ENCODE data around the gene LSAMP. TPM values are rescaled to one million over a fixed set of nuclear protein-coding genes. Genes with fewer than 3 reads are reported as not detected.

Gene LSAMP
- total RNA-seq, 1 donor from 2014 or later: 64.9 TPM

DNA sequence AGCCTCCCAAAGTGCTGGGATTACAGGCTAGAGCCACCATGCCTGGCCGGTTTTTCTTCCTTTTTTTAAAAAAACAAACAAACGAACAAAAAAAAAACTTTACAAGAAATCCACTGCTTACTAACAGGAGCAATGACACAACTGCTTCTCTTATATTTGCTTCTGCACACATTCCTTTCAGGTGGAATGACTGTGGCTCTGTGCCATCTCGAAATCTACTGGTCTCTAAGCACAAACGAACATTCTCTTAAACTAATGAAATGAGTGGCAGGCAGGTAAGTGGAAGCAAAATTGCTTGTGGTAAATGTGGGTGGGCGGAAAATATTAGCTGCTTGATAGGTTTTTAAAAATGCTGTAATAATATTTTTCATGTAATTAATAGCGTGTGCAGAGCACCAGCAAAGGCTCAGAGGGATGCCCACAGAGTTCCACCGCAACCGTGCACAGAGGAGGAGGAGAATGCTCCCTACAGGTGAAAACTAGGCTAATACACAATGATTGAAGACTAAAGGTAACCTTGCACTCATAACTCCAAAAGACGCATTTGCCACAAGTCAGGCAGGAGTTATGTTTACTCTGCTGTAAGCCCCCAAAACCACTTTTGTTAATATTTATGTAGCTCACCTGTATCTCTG is 77.4 kb downstream of the LSAMP start:
- Mint-ChIP-seq H3K27me3 (peaks cover 4% of the 10 kb centered on the region), H3K4me1 (ENCODE audit: unreplicated experiment) (peaks cover 10% of the 10 kb centered on the region), H3K9me3 (no peaks in the 10 kb centered on the region), H3K4me3 (no peak overlapping the region), H3K36me3 (peaks cover 18% of the 10 kb centered on the region), H3K27ac (no peak overlapping the region)
- no peak for TF ChIP-seq CTCF (conservative IDR thresholded peaks at IDR 0.05)
- DNase-seq (ENCODE audit: extremely low spot score, unreplicated experiment): no peak

- no peak for TF ChIP-seq CTCF (conservative IDR thresholded peaks at IDR 0.05)
- no peak for DNase-seq (ENCODE audit: extremely low spot score, unreplicated experiment)
- Mint-ChIP-seq H3K4me3 (no peak overlapping the region), H3K27me3 (peaks cover 14% of the 10 kb centered on the region), H3K9me3 (peaks cover 4% of the 10 kb centered on the region), H3K36me3 (peaks cover 8% of the 10 kb centered on the region), H3K4me1 (ENCODE audit: unreplicated experiment) (peaks cover 8% of the 10 kb centered on the region), H3K27ac (no peak overlapping the region)
Observed at GRCh38 chr3:116356056-116356455, 89.2 kb downstream of the LSAMP start.

- peaks cover 8% of the 10 kb centered on the region for H3K4me1 Mint-ChIP-seq (ENCODE audit: unreplicated experiment)
- H3K36me3 Mint-ChIP-seq: peaks cover 8% of the 10 kb centered on the region
- H3K9me3 Mint-ChIP-seq: peaks cover 4% of the 10 kb centered on the region
- H3K4me3 Mint-ChIP-seq: no peak overlapping the region
- peaks cover 21% of the 10 kb centered on the region for H3K27me3 Mint-ChIP-seq
- no peak overlapping the region for H3K27ac Mint-ChIP-seq
- no peak for TF ChIP-seq CTCF (conservative IDR thresholded peaks at IDR 0.05)
- DNase-seq (ENCODE audit: extremely low spot score, unreplicated experiment): no peak
Observed at GRCh38 chr3:116354382-116354781, 90.9 kb downstream of the LSAMP start.

DNA sequence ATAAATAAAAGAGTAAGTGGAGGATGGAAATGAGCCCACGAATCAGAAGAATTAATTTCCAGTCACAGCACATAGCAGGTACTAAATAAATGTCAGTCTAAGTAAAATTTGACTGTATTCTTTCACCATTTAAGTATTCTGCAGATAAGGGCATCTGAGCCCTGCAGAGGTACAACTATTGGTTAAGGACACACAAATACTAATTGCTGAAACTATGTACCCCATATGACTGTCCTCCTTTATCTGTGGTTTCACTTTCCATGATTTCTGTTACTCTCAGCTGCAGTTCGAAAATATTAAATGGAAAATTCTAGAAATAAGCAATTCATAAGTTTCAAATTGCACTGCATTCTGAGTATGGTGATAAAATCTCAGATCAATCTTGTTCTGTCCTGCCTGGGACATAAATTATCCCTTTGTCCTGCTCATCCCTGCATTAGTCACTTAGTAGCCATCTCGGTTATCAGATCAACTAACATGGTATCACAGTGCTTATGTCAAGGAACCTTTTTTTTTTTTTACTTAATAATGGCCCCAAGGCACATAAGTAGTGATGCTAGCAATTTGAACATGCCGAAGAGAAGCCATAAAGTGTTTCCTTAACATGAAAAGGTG is 95.1 kb downstream of the LSAMP start:
- Mint-ChIP-seq H3K27me3 (peaks cover 24% of the 10 kb centered on the region), H3K27ac (no peak overlapping the region), H3K9me3 (peaks cover 4% of the 10 kb centered on the region), H3K4me3 (no peak overlapping the region), H3K36me3 (no peaks in the 10 kb centered on the region), H3K4me1 (ENCODE audit: unreplicated experiment) (peaks cover 3% of the 10 kb centered on the region)
- no peak for DNase-seq (ENCODE audit: extremely low spot score, unreplicated experiment)
- no peak for TF ChIP-seq CTCF (conservative IDR thresholded peaks at IDR 0.05)

GRCh38 chr3:116348216-116348615 is 97.1 kb downstream of the LSAMP start:
- peaks cover 20% of the 10 kb centered on the region for H3K4me1 Mint-ChIP-seq (ENCODE audit: unreplicated experiment)
- no peak for TF ChIP-seq CTCF (conservative IDR thresholded peaks at IDR 0.05)
- H3K36me3 Mint-ChIP-seq: no peaks in the 10 kb centered on the region
- no peak for DNase-seq (ENCODE audit: extremely low spot score, unreplicated experiment)
- peaks cover 4% of the 10 kb centered on the region for H3K9me3 Mint-ChIP-seq
- no peak overlapping the region for H3K4me3 Mint-ChIP-seq
- H3K27me3 Mint-ChIP-seq: peaks cover 20% of the 10 kb centered on the region
- no peak overlapping the region for H3K27ac Mint-ChIP-seq

All from type B pancreatic cell (in vitro differentiated cells).